DND-41 (cell line): Measurements from ENCODE around the gene PRRT2.
"Not testable (repeated sequence)": the region's sequence is repeated elsewhere in the genome, so short reads cannot be mapped to it uniquely, and the experiment has no call there.

Experiments
- EZH2 ChIP-seq: IDR thresholded peaks from 3 replicates; pipeline ENCODE4 v1.6.1; 2012; ENCODE audit warnings: borderline replicate concordance, low read depth, mild to moderate bottlenecking, moderate library complexity, low read length, inconsistent platforms; ENCODE audit not compliant: severe bottlenecking
- TF ChIP-seq, protein P1 (sequence below): IDR thresholded peaks from 2 replicates; pipeline ENCODE4 v1.5.1; 2012; ENCODE audit warnings: borderline replicate concordance, low read length, moderate library complexity, mild to moderate bottlenecking; ENCODE audit not compliant: poor library complexity, severe bottlenecking; ENCODE audit errors: extremely low read depth

- TF ChIP-seq, protein P1, sequence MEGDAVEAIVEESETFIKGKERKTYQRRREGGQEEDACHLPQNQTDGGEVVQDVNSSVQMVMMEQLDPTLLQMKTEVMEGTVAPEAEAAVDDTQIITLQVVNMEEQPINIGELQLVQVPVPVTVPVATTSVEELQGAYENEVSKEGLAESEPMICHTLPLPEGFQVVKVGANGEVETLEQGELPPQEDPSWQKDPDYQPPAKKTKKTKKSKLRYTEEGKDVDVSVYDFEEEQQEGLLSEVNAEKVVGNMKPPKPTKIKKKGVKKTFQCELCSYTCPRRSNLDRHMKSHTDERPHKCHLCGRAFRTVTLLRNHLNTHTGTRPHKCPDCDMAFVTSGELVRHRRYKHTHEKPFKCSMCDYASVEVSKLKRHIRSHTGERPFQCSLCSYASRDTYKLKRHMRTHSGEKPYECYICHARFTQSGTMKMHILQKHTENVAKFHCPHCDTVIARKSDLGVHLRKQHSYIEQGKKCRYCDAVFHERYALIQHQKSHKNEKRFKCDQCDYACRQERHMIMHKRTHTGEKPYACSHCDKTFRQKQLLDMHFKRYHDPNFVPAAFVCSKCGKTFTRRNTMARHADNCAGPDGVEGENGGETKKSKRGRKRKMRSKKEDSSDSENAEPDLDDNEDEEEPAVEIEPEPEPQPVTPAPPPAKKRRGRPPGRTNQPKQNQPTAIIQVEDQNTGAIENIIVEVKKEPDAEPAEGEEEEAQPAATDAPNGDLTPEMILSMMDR = not testable (repeated sequence)
- not testable (repeated sequence) for TF ChIP-seq EZH2
Observed at GRCh38 chr16:29793153-29793552, 18.8 kb upstream of the PRRT2 start.
